ENCODE results near the gene ZNF280A.

DNA sequence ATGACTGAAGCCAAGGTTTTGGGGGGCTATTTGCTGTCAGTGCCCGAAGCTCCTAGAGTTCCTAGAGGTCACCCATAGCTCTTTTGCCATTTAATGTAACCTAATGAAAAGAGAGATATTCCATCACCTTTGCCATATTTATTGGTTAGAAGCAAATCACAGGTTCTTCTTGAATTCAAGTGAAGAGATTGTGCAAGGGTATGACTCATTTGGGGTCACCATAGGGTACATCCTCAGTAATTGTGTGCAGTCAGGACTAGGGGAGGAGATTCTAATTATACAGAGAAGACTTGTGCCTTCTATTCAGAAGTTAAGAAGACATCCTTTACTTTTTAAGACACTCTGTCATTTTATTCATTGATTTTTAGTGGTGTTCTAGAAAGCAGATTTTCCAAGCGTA, 45.9 kb upstream of the ZNF280A start:
- no peak for TF ChIP-seq TEAD4 (IDR thresholded peaks at IDR 0.05)
- TF ChIP-seq, protein P1, sequence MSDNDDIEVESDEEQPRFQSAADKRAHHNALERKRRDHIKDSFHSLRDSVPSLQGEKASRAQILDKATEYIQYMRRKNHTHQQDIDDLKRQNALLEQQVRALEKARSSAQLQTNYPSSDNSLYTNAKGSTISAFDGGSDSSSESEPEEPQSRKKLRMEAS (IDR thresholded peaks at IDR 0.05), result no peak
- no peak for TF ChIP-seq CEBPB (IDR thresholded peaks at IDR 0.05)
- no peak for TF ChIP-seq ZBTB7A (IDR thresholded peaks at IDR 0.05; ENCODE audit: low read depth)
- no peak for TF ChIP-seq EP300 (IDR thresholded peaks at IDR 0.05; ENCODE audit: borderline replicate concordance)
- TF ChIP-seq, protein P2, sequence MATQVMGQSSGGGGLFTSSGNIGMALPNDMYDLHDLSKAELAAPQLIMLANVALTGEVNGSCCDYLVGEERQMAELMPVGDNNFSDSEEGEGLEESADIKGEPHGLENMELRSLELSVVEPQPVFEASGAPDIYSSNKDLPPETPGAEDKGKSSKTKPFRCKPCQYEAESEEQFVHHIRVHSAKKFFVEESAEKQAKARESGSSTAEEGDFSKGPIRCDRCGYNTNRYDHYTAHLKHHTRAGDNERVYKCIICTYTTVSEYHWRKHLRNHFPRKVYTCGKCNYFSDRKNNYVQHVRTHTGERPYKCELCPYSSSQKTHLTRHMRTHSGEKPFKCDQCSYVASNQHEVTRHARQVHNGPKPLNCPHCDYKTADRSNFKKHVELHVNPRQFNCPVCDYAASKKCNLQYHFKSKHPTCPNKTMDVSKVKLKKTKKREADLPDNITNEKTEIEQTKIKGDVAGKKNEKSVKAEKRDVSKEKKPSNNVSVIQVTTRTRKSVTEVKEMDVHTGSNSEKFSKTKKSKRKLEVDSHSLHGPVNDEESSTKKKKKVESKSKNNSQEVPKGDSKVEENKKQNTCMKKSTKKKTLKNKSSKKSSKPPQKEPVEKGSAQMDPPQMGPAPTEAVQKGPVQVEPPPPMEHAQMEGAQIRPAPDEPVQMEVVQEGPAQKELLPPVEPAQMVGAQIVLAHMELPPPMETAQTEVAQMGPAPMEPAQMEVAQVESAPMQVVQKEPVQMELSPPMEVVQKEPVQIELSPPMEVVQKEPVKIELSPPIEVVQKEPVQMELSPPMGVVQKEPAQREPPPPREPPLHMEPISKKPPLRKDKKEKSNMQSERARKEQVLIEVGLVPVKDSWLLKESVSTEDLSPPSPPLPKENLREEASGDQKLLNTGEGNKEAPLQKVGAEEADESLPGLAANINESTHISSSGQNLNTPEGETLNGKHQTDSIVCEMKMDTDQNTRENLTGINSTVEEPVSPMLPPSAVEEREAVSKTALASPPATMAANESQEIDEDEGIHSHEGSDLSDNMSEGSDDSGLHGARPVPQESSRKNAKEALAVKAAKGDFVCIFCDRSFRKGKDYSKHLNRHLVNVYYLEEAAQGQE (IDR thresholded peaks at IDR 0.05; ENCODE audit: low read depth), result no peak
- no peak for TF ChIP-seq EGR1 (IDR thresholded peaks at IDR 0.05)
- no peak for TF ChIP-seq YY1 (IDR thresholded peaks at IDR 0.05; ENCODE audit: low read depth)
- no peak for TF ChIP-seq NFIC (IDR thresholded peaks at IDR 0.05)
- no peak for TF ChIP-seq TAF1 (IDR thresholded peaks at IDR 0.05; ENCODE audit: low read depth)
- TF ChIP-seq TCF12 (IDR thresholded peaks at IDR 0.05; ENCODE audit: low read depth), result no peak
- no peak for TF ChIP-seq RAD21 (IDR thresholded peaks at IDR 0.05; ENCODE audit: low read depth)
- no peak for TF ChIP-seq CREB1 (IDR thresholded peaks at IDR 0.05; ENCODE audit: low read depth)
- TF ChIP-seq FOXM1 (IDR thresholded peaks at IDR 0.05; ENCODE audit: borderline replicate concordance, low read depth), result no peak

All from Ishikawa (cell line).